Astrocyte of the cerebellum (primary cell): ENCODE data around the gene TPX2.

Source experiments
- DNase-seq: peaks from one replicate; pipeline ENCODE4 v3.0.0-alpha.2; 2011; ENCODE audit warnings: low read depth
- H3K4me3 ChIP-seq: 2 replicates; pipeline ENCODE4 v1.5.1; 2011; ENCODE audit warnings: mild to moderate bottlenecking, low read depth, low read length, moderate library complexity
- in situ Hi-C: cut with HindIII; loops from 2 replicates; pipeline ENCODE4 v1.10.0; 2017; ENCODE audit warnings: low sequenced_read_pairs
- TF ChIP-seq, protein P1 (sequence below): IDR thresholded peaks from 2 replicates; pipeline ENCODE4 v1.5.1; 2012; ENCODE audit warnings: low read length, low read depth, moderate library complexity, mild to moderate bottlenecking; ENCODE audit errors: missing control alignments

The TPX2 gene

DNA sequence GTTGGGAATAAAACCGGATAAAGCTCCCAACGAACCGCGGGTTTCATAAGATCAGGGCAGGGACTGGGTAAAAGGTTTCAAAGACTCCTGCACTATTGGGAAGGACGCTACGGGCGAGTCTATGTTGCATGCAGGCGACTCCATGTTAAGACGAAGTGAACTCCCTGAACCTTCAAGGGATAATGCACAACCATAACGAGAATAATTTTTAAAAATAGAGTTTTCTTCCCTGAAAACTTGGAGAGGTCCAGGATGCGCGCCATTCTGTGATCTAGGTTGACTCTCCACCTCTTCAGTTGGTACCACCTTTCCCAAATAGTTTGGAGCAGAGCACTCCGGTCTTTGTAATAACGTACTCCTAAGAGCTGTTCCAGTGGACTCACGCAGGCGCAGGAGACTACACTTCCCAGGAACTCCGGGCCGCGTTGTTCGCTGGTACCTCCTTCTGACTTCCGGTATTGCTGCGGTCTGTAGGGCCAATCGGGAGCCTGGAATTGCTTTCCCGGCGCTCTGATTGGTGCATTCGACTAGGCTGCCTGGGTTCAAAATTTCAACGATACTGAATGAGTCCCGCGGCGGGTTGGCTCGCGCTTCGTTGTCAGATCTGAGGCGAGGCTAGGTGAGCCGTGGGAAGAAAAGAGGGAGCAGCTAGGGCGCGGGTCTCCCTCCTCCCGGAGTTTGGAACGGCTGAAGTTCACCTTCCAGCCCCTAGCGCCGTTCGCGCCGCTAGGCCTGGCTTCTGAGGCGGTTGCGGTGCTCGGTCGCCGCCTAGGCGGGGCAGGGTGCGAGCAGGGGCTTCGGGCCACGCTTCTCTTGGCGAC, at the start of gene TPX2:
Gene TPX2, plus strand, starts transcription at position 562 of the 821 bp plus-strand sequence. CDS start 18,187 bp downstream, outside the sequence.
- peak; percentile 93 for DNase-seq
- in situ Hi-C loops: no loop called here
- TF ChIP-seq, protein P1, sequence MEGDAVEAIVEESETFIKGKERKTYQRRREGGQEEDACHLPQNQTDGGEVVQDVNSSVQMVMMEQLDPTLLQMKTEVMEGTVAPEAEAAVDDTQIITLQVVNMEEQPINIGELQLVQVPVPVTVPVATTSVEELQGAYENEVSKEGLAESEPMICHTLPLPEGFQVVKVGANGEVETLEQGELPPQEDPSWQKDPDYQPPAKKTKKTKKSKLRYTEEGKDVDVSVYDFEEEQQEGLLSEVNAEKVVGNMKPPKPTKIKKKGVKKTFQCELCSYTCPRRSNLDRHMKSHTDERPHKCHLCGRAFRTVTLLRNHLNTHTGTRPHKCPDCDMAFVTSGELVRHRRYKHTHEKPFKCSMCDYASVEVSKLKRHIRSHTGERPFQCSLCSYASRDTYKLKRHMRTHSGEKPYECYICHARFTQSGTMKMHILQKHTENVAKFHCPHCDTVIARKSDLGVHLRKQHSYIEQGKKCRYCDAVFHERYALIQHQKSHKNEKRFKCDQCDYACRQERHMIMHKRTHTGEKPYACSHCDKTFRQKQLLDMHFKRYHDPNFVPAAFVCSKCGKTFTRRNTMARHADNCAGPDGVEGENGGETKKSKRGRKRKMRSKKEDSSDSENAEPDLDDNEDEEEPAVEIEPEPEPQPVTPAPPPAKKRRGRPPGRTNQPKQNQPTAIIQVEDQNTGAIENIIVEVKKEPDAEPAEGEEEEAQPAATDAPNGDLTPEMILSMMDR: peak; percentile 14
- peak within 1 kb of the TSS; percentile 84 for H3K4me3 ChIP-seq

GRCh38 chr20:31690124-31690666, 48.9 kb upstream of the TPX2 start:
- in situ Hi-C loops: no loop called here
- TF ChIP-seq, protein P1: no peak
- H3K4me3 ChIP-seq: no peak overlapping the region
- no peak for DNase-seq

GRCh38 chr20:31691646-31692275, 47.3 kb upstream of the TPX2 start:
- no peak for DNase-seq
- TF ChIP-seq, protein P1: no peak
- no peak overlapping the region for H3K4me3 ChIP-seq
- in situ Hi-C loops: no loop called here

DNA sequence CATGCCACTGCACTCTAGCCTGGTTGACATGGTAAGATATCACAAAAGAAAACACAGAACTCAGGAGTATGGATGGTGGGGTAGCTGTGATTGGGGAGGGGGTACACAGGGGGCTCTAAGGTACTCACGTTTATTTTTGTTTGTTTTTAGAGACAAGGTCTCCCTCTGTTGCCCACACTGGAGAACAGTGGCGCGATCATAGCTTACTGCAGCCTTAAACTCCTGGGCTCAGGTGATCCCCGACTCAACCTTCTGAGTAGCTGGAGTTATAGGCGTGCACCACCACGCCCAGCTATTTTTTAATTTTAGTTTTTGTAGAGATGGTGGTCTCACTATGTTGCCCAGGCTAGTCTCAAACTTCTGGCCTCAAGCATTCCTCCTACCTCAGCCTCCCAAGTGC, 45.7 kb upstream of the TPX2 start:
- no peak for DNase-seq
- in situ Hi-C loops: no loop called here
- TF ChIP-seq, protein P1: no peak
- no peak overlapping the region for H3K4me3 ChIP-seq

DNA sequence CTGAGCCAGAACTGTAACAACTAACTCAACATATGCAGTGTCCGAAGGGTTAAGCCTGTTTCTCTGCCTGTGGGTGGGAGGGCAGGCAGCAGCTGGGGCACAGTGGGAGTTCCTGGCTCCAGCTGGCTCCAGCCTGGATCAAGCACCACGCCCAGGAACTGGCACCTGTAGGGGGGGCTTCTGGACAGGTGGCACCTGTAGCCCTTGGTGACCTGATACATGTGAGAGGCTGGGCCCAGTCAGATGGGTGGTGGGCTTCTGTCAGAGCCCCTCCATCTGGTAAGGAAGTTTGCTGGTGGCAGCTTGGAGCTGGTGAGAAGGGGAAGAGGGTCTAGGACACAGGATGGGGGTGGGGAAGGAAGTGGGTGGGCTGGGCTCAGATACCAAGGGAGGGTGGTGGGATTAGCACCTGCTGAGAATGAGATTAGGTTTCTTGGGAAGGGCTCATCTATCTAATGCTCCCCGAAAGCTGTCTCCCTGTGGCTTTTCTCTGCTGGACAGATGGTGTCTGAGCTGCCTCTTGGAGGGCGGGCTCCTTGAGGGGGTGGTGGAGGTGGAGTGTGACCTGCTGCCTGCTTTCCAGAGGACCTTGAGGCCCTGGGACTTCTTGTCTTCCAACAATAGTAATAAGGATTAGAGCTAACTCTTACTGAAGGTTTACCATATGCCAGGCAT, 45.0 kb upstream of the TPX2 start:
- no peak for DNase-seq
- H3K4me3 ChIP-seq: no peak overlapping the region
- TF ChIP-seq, protein P1: no peak
- in situ Hi-C loops: no loop called here

GRCh38 chr20:31694842-31695593, 44.1 kb upstream of the TPX2 start:
- in situ Hi-C loops: no loop called here
- H3K4me3 ChIP-seq: no peak overlapping the region
- DNase-seq: no peak
- TF ChIP-seq, protein P1: no peak
